Stimulated activated naive CD8-positive, alpha-beta T cell treated with anti-CD3 and anti-CD28 coated beads, Interleukin-15, Interleukin-2, amounts not matched to agents 100 U/mL and 50 U/mL, for 24 hours (primary cell): ENCODE measurements around the gene PGS1.

Source experiments
- ATAC-seq: fragments of 150-1000 bp; cut with Tn5 transposase; one replicate; pipeline ENCODE4 v1.10.0; 2021
- DNase-seq: peaks from one replicate; pipeline ENCODE4 v3.0.0; 2021

The PGS1 gene

DNA sequence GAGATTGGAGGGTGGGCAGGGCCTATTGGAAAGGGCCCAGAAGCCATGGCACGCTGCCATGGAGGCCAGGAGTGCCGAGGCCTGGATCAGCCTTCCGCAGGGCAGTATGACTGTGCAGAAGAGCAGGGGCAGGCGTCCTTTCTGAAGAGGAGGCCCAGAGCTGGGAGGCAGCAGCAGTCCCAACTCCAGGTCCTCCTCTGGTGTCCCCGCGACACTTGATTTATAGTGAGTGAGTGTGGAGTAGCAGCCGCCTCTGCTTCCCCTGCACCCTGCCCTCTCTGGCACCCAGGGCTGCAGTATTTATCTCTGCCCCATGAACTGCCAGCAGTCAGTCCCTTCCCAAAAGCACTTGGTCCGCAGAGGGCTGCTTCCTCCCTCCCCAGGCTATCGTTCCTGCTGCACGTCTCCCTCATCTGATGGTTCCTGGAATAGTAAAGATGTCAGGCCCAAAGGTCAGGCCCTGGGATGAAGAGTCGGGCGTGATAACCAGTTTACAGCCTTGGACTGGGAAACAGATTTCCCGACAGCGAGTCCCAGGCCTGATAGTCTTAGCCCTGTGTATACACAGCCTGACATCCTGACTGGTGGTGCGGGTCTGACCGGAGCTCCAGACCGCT is 32.9 kb downstream of the PGS1 start:
- no peak for ATAC-seq
- no peak for DNase-seq

DNA sequence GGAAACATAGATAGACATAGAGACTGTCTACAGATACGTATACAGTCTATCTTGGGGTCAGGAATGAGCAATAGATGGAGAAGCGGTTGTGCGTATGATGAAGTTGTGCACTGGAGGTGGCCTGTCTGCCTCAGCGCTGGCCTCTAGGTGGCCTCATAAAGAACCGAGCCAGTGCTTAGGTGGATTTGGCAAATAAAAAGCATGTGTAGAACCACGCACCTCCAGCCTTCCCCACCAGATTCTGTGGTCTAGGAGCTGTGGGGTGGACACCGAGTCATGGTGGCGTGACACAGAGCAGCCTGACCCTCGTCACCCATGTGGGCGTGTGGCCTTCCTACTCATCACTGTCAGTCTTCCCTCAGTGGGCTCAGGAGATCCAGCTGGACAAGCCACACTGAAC is 34.0 kb downstream of the PGS1 start:
- peak; percentile 38 for ATAC-seq
- peak; percentile 41 for DNase-seq

GRCh38 chr17:78414178-78415162 is 36.0 kb downstream of the PGS1 start:
- peak; percentile 52 for DNase-seq
- peak; percentile 41 for ATAC-seq

DNA sequence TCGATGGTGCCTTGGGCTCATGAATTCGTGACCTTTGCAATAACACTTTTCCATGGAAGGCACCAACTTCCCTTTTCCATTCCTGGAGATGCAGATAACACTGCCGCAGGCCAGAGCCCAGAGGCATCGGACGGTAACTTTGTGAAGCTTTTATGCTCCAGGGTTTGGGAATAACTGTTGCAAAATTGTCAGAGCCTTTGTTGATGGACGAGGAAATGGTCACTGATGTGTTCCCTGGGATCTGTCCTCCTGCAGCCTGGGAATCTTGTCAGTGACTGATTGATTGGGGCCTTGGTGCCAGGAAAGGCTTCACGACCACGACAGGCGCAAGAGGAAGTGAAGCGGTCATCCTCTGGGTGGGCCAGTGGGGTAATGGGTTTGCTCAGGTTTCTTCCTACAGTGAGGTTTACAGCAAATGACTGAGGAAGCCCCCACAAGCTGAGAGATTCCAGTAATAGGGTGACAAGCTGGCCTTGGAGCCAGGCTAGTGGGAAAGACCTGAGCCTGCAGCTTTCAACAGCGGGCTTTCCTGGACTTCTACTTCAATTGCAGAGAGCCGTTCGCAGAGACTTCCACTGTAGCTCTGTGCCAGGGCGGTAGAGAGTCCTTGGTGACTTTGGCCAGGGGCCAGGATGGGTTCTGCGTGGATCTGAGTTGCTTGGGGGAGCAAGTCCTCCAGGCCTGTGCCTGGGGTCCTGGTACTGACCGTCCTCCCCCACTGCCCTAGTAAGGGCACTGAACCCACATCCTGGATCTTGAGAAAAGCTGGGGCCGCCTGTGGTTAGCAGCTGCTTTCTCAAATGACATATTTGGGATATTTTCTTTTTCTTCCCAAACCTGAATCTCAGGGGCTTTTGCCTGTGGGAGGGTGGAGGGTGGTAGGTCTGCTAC is 37.6 kb downstream of the PGS1 start:
- no peak for DNase-seq
- no peak for ATAC-seq

DNA sequence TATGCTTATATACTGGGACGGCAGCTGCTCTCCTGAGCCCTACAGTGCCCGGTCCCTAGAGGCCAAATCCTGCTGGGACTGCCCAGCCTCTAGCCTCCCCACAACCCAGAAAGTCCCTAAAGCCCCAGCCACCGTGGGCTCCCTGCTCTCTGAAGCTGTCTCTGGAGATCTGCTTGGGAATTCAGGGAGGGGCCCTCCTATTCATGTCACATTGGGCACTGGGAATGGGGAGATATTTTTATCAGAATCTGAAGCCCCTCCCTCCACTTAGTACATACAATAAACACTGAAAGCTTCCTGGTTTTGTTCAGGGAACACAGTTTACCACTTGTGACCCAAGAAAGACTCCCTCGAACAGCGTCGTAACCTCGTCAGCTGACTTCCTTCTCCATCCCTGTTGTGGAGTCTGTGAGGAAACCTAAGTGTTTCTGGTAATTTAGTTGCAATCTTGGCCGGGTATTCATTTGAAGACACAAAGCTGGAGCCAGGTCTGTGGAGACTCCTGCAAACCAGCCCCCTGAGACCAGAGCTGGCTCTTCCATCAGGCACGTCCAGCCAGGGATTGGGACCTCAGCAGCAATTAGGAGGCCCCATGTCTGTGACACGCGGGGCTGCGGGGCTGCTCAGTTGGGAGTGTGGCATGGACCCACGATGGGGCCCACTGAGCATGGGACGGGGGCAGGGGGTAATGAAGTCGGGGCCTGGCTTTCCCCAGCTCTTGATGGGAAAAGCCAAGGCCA is 38.5 kb downstream of the PGS1 start:
- no peak for ATAC-seq
- DNase-seq: no peak

GRCh38 chr17:78417531-78417909 is 39.1 kb downstream of the PGS1 start:
- DNase-seq (no peak), ATAC-seq (no peak)

DNA sequence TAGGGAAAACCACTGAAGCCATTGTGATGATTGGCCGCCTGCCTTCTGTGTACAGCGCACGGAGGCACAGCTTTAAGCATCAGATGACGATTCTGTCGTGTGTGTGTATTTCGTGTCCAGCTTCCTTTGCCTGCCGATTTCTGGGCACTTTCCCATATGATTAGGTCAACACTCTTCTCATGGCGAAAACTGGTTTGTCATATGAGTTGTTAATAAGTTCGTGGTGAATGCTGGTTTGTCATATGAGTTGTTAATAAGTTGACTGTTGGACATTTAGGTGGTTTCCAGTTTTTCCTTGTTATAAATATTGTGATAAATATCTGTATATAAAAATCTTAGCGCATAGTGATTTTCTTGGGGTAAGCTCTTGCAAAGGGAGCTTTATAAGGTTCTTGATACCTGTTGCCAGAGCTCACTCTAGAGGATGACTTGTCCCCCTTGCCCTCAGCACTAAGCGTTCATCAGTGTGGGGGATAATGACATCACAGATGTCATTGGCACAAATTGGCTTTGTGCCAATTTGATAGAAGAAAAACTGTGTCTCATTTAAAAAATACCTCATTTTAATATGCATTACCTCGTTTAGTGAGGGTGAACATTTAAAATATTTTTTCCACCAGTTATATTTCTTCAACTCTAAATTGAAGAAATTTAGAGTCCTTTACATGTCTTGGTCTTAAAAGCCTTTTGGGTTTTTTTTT is 40.0 kb downstream of the PGS1 start:
- ATAC-seq: no peak

DNA sequence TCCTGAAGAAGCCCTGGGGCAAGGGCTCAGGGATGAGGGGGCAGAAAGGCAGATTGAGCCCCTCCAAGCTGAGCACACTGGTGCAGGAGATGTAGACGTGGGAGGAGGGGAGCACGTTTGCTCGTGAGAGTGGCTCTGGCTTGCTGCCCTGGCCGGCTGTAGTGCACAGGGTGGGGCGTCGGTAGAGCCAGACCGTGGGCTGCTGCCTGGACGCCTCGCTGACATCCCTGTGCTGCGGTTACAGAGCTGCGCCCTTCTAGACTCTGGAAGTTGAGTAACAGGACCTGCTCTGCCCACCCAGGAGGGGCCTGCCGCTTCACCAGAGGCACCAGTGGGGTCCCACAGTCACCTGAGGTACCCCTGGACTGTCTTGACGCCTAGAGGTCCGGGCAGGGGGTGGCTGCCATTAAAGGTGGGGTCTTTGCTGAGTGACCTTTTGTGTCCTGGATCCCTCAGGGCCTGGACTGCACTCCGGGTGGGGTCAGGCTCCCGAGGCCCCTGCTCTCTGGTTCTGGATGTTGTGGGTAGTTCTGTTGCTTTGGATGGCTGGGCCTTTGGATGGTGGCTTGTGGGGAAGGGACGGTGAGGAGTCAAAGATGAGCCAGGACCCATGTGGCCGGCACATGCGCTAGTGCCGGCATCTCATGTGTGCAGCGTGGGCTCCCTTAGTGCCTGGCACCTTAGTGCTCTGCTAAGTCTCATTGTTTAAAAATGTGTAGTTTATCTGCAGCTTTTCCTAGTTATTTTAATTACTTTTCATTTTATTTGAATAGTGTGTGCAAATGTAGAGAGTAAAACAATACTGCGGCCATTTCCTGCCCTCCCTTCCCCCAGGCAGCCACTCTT is 41.7 kb downstream of the PGS1 start:
- ATAC-seq (no peak), DNase-seq (no peak)

More for the DNA sequence above, 40.0 kb downstream of the PGS1 start:
- no peak for DNase-seq

GRCh38 chr17:78421084-78421533 is 42.7 kb downstream of the PGS1 start:
- DNase-seq (no peak), ATAC-seq (no peak)

GRCh38 chr17:78421534-78422266 is 43.3 kb downstream of the PGS1 start:
- ATAC-seq (peak; percentile 78), DNase-seq (peak; percentile 82)

GRCh38 chr17:78422267-78422605 is 43.8 kb downstream of the PGS1 start:
- DNase-seq (no peak), ATAC-seq (no peak)

DNA sequence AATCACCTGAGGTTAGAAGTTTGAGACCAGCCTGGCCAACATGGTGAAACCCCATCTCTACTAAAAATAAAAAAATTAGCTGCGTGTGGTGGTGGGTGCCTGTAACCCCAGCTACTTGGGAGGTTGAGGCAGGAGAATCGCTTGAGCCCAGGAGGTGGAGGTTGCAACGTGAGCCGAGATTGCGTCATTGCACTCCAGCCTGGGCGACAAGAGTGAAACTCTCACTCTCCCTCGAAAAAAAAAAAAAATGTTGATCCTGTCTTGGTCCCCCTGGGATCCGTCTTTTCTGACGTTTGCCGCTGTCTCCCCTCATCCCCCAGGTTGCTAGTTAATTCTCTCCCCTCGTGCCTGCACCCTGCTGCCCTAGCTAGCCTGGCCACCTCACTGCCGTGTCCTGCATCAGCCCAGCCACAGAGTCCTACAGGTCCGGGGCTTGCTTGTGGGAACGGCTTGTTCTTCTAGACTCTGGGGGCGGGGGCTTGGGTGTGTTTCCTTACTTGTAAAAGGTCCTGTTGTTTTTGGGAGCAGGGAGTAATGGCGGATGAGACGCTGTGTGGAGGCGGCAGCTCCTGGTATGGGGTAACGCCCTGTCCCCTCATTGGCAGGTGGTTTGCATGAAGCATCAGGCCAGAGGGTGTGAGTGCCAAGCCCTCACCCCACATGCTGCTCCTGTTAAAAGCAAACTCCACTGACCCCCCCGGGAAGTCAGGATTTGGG is 44.6 kb downstream of the PGS1 start:
- no peak for ATAC-seq
- no peak for DNase-seq

DNA sequence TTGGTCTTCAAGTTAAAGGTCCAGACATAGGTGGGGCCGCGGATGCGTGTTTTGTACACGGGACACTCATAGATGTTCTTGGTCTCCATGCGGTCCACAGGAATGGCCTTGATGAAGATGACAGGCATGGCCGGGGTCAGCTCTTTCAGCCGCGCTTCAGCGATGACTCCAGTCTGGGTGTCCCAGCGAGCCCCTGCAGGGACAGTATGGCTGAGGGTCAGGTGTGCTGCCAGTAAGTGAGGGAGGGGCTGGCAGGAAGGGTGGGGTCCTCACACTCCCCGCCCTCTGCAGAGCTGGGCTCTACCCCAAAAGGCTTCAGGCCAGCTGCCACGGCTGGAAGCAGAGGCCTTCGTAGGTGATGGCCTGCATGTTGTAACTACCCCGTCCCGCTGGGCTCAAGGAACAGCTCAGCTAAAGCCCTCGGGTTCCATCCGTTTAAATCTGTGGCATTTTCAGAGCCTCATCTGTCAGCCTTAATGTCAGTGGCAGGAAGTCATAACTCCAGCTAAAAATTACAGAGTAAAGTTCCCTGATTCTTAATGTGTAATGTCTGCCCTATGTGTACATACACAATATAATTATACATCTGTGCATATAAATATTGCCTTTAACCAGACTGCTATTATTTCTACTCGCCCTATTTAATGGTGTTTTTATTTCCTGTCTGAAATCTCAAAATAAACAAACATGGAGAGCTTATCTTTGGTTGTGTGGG is 45.7 kb downstream of the PGS1 start:
- ATAC-seq (no peak), DNase-seq (no peak)

GRCh38 chr17:78425429-78425828 is 47.0 kb downstream of the PGS1 start:
- DNase-seq (no peak), ATAC-seq (no peak)

- DNase-seq (no peak), ATAC-seq (no peak)
Observed at GRCh38 chr17:78426293-78426879, 47.9 kb downstream of the PGS1 start.

GRCh38 chr17:78427140-78427539 is 48.7 kb downstream of the PGS1 start:
- no peak for ATAC-seq
- DNase-seq: no peak

GRCh38 chr17:78428025-78428575 is 49.7 kb downstream of the PGS1 start:
- ATAC-seq (no peak), DNase-seq (no peak)
